Stomach (tissue), 9 donors: Measurements from ENCODE around the gene TRAF1. TPM values are rescaled to one million over a fixed set of nuclear protein-coding genes. Genes with fewer than 3 reads are reported as not detected.

Source experiments
- DNase-seq, 2 donors: peaks; one replicate each; pipeline versions ENCODE4 v3.0.0 to v3.0.0-alpha.2; 2013 to 2019
- H3K27ac ChIP-seq, 5 donors: fragments of 200-600 bp in 4 of 5; sonication (generic) in 4 of 5; one replicate each; pipeline ENCODE4 v1.5.1; 2013 to 2019; ENCODE audit warnings: mild to moderate bottlenecking in 1 of 5, moderate library complexity in 1 of 5
- H3K27me3 ChIP-seq, 3 donors: fragments of 200-600 bp; sonication (generic); one replicate each; pipeline ENCODE4 v1.5.1; 2017 to 2019; ENCODE audit warnings: mixed run types in 1 of 3
- H3K36me3 ChIP-seq, 4 donors: fragments of 200-600 bp; sonication (generic); 1 replicate in 3 of 4; 2 replicates in 1 of 4; pipeline ENCODE4 v1.5.1; 2016 to 2019
- H3K4me1 ChIP-seq, 4 donors: fragments of 200-600 bp; sonication (generic); one replicate each; pipeline ENCODE4 v1.5.1; 2016 to 2019
- H3K4me3 ChIP-seq, 4 donors: fragments of 200-600 bp; sonication (generic) in 3 of 4; one replicate each; pipeline ENCODE4 v1.5.1; 2016 to 2019; ENCODE audit warnings: mild to moderate bottlenecking in 1 of 4
- H3K9me3 ChIP-seq, 4 donors: fragments of 200-600 bp; sonication (generic); one replicate each; pipeline ENCODE4 v1.5.1; 2016 to 2019
- EP300 ChIP-seq: sonication (generic); formaldehyde crosslinking; IDR thresholded peaks from one replicate; pipeline ENCODE4 v1.6.1; 2017; ENCODE audit warnings: antibody characterized with exemption
- POLR2A ChIP-seq, 4 donors: fragments of 450-650 bp; IDR thresholded peaks; one replicate each; pipeline ENCODE4 v1.6.1; 2016; ENCODE audit warnings: antibody characterized with exemption in 4 of 4, control low read depth in 2 of 4, mild to moderate bottlenecking in 1 of 4, moderate library complexity in 1 of 4
- POLR2AphosphoS5 ChIP-seq, 3 donors: sonication (generic); formaldehyde crosslinking; IDR thresholded peaks; one replicate each; pipeline ENCODE4 v1.6.1; 2016; ENCODE audit warnings: antibody characterized with exemption in 3 of 3
- WGBS, 5 donors: extraction: QIAGEN DNeasy Blood & Tissue Kit in 3 of 5; methylation state at CpG; one replicate each; pipeline versions ENCODE4 v1.1.5 to v1.1.7; 2013 to 2018; 5-methylcytosine and 5-hydroxymethylcytosine counted together
- intact Hi-C: fragments of 100-400 bp; cut with DNase I; formaldehyde crosslinking; loops from one replicate; pipeline ENCODE4 v1.15.1; 2023; ENCODE audit warnings: low total_unique reads
- polyA plus RNA-seq, 3 donors: library from polyadenylated mRNA; stranded (reverse); fragments of 200-250 nt; gene quantifications; one replicate each; pipeline ENCODE4 v1.2.3, GENCODE V29; 2013
- total RNA-seq, 5 donors: library from RNA; depleted of rRNA; stranded (reverse); fragments of >200 nt; gene quantifications; one replicate each; pipeline versions ENCODE4 v1.1.0 to v1.2.3, GENCODE V29; 2014 to 2016
- TF ChIP-seq, protein P1 (sequence below), 7 experiments: fragments of 450-650 bp in 4 of 7; fragments of 200-600 bp in 3 of 7; sonication (generic) in 3 of 7; IDR thresholded peaks; one replicate each; pipeline ENCODE4 v1.5.1; 2016 to 2019; ENCODE audit warnings: antibody characterized with exemption in 7 of 7, control low read depth in 2 of 7, mild to moderate bottlenecking in 1 of 7
- donor health status: healthy with polysubstance abuse.
- donor health status: Bipolar disorder and iron deficiency.
- donor health status: healthy.

TRAF1 gene
- total and polyA plus RNA-seq, 8 donors = 0.58 to 10.3 (median 3.2) TPM

DNA sequence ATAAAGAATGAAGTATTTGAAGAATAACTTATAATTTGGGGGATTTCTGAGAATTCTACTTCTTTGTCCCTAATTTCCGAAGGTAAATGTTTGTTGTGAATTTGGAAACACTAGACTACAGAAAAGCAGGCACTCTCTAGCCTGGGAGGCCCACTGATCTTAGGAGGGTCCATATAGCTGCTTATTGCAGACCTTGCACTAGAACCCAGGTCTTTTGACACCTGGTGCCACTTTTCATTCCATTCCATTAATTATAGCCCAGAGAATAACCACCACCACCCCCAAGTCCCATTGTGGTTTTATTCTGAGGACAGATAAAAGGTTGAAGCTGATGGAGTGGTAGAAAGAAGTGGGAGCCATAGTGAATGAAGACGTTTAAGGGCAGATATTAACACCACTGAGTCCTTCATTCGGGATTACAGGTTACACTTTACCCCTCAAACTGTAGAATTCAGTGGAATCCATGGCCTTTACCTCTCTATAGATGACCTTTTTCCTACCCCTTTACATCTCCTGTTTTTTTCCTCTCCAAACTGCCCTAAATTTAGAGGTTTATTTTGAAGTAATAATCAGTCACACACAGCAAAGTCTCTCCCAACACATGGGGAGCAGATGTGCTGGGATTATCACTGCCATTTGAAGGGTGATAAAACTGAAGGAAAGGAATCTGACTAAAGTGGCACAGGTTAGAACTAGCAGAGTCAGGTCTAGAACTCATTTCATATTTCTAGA lies 71.8 kb downstream of the TRAF1 start:
- H3K4me1 ChIP-seq = peaks cover 7 to 22% (median 19%) of the 10 kb centered on the region in 4 donors
- no peak for TF ChIP-seq POLR2AphosphoS5 (IDR thresholded peaks at IDR 0.05)
- no peaks in the 10 kb centered on the region for H3K27me3 ChIP-seq
- no peak overlapping the region for H3K4me3 ChIP-seq
- intact Hi-C loops = no loop called here
- no peaks in the 10 kb centered on the region for H3K9me3 ChIP-seq
- WGBS, 5 donors = 78 to 91% (median 85%) methylated on average over 3 of the region's 3 CpGs
- peaks cover 17 to 68% (median 51%) of the 10 kb centered on the region in 4 donors for H3K36me3 ChIP-seq
- DNase-seq = no peak
- H3K27ac ChIP-seq = no peak overlapping the region

DNA sequence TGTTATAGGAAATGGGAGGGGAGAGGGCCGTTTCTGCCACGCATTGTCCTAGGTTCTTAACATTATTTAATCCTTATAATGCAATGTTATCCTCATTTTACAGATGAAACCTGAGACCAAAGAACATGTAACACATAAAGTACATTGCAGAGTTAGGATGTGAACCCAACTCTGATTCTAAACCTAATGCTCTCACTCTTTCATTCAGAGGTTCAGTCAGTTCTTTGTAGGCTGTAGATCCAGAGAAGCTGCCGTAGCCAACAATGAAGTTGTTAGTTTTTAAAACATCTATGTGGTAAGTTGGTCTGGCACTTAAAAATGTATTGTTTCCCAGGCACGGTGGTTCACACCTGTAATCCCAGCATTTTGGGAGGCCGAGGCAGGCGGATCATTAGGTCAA lies 73.4 kb downstream of the TRAF1 start:
- TF ChIP-seq POLR2AphosphoS5 (IDR thresholded peaks at IDR 0.05) = no peak
- TF ChIP-seq POLR2A (IDR thresholded peaks at IDR 0.05) = no peak
- TF ChIP-seq, protein P1, sequence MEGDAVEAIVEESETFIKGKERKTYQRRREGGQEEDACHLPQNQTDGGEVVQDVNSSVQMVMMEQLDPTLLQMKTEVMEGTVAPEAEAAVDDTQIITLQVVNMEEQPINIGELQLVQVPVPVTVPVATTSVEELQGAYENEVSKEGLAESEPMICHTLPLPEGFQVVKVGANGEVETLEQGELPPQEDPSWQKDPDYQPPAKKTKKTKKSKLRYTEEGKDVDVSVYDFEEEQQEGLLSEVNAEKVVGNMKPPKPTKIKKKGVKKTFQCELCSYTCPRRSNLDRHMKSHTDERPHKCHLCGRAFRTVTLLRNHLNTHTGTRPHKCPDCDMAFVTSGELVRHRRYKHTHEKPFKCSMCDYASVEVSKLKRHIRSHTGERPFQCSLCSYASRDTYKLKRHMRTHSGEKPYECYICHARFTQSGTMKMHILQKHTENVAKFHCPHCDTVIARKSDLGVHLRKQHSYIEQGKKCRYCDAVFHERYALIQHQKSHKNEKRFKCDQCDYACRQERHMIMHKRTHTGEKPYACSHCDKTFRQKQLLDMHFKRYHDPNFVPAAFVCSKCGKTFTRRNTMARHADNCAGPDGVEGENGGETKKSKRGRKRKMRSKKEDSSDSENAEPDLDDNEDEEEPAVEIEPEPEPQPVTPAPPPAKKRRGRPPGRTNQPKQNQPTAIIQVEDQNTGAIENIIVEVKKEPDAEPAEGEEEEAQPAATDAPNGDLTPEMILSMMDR (IDR thresholded peaks at IDR 0.05) = no peak
- TF ChIP-seq EP300 = no peak
- peaks cover 7 to 22% (median 19%) of the 10 kb centered on the region in 4 donors for H3K4me1 ChIP-seq
- DNase-seq = no peak
- no peak overlapping the region for H3K4me3 ChIP-seq
- no peaks in the 10 kb centered on the region for H3K27me3 ChIP-seq
- H3K27ac ChIP-seq = no peak overlapping the region
- intact Hi-C loops = no loop called here
- H3K36me3 ChIP-seq = peaks cover 13 to 53% (median 41%) of the 10 kb centered on the region in 4 donors
- 87 to 94% (median 90%) methylated on average over 6 of the region's 6 CpGs for WGBS, 5 donors
- no peaks in the 10 kb centered on the region for H3K9me3 ChIP-seq

Other genes starting within 250 kb of the TRAF1 start
- 10 to 100 TPM in 4 of 5 donors, 1 to 10 TPM in 1; 4.1 to 26.8 (median 15.8) TPM for gene MEGF9, start 212.3 kb downstream of the TRAF1 start, total RNA-seq
- gene MEGF9, start 212.3 kb downstream of the TRAF1 start, polyA plus RNA-seq = 1 to 10 TPM; 3.5 to 4.1 (median 3.7) TPM
- gene FBXW2, start 133.4 kb downstream of the TRAF1 start, total RNA-seq = 10 to 100 TPM; 11.3 to 78.9 (median 31.2) TPM
- gene FBXW2, start 133.4 kb downstream of the TRAF1 start, polyA plus RNA-seq = 10 to 100 TPM in 2 of 3 donors, 1 to 10 TPM in 1; 7.9 to 19.2 (median 16.7) TPM
- 10 to 100 TPM; 18.8 to 39.1 (median 28.4) TPM for gene PSMD5, start 83.9 kb downstream of the TRAF1 start, total RNA-seq
- gene PSMD5, start 83.9 kb downstream of the TRAF1 start, polyA plus RNA-seq = 10 to 100 TPM; 14.8 to 18.5 (median 15.7) TPM
- 100 to 1,000 TPM in 1 of 5 donors, 10 to 100 TPM in 4; 13.3 to 251 (median 26.8) TPM for gene PHF19, start 49.6 kb downstream of the TRAF1 start, total RNA-seq
- 10 to 100 TPM; 10.7 to 28.3 (median 27.6) TPM for gene PHF19, start 49.6 kb downstream of the TRAF1 start, polyA plus RNA-seq
- 10 to 100 TPM in 1 of 5 donors, 1 to 10 TPM in 4; 4.3 to 13.4 (median 7.6) TPM for gene C5, start 123.5 kb upstream of the TRAF1 start, total RNA-seq
- gene C5, start 123.5 kb upstream of the TRAF1 start, polyA plus RNA-seq = 1 to 10 TPM; 4.0 to 6.5 (median 5.2) TPM
- 10 to 100 TPM in 4 of 5 donors, 1 to 10 TPM in 1; 9.4 to 27.4 (median 19.1) TPM for gene CNTRL, start 148.2 kb upstream of the TRAF1 start, total RNA-seq
- gene CNTRL, start 148.2 kb upstream of the TRAF1 start, polyA plus RNA-seq = 1 to 10 TPM; 4.4 to 7.6 (median 5.6) TPM